Thyroid gland (tissue), 4 donors: ENCODE data around the gene OSTF1. TPM values are rescaled to one million over a fixed set of nuclear protein-coding genes. Genes with fewer than 3 reads are reported as not detected.

Experiments used
- DNase-seq, 2 donors: peaks; one replicate each; pipeline ENCODE4 v3.0.0-alpha.2; 2019
- H3K27ac ChIP-seq, 3 donors: fragments of 200-600 bp; sonication (generic); 1 replicate in 2 of 3; 2 replicates in 1 of 3; pipeline ENCODE4 v1.5.1; 2016 to 2019; ENCODE audit warnings: mild to moderate bottlenecking in 1 of 3, moderate library complexity in 1 of 3
- H3K27me3 ChIP-seq: fragments of 200-600 bp; sonication (generic); one replicate; pipeline ENCODE4 v1.5.1; 2019
- H3K36me3 ChIP-seq, 2 donors: fragments of 200-600 bp; sonication (generic); one replicate each; pipeline ENCODE4 v1.5.1; 2016 to 2019
- H3K4me1 ChIP-seq, 2 donors: fragments of 200-600 bp; sonication (generic); one replicate each; pipeline ENCODE4 v1.5.1; 2017 to 2019
- H3K4me3 ChIP-seq, 3 donors: fragments of 200-600 bp; sonication (generic); replicated peaks in 1 of 3; 1 replicate in 2 of 3; 2 replicates in 1 of 3; pipeline ENCODE4 v1.5.1; 2016; ENCODE audit warnings: mild to moderate bottlenecking in 1 of 3
- H3K9me3 ChIP-seq: fragments of 200-600 bp; sonication (generic); one replicate; pipeline ENCODE4 v1.5.1; 2017
- POLR2A ChIP-seq, 2 donors: fragments of 450-650 bp; IDR thresholded peaks; one replicate each; pipeline ENCODE4 v1.6.1; 2017; ENCODE audit warnings: antibody characterized with exemption in 2 of 2, mild to moderate bottlenecking in 2 of 2, moderate library complexity in 1 of 2
- WGBS, 2 donors: methylation state at CpG; one replicate each; pipeline ENCODE4 v1.1.5; 2017; 5-methylcytosine and 5-hydroxymethylcytosine counted together
- intact Hi-C: fragments of 100-400 bp; cut with DNase I; formaldehyde crosslinking; loops from one replicate; pipeline ENCODE4 v1.15.1; 2023
- total RNA-seq, 4 donors: library from RNA; depleted of rRNA; stranded (reverse); fragments of >200 nt; gene quantifications; one replicate each; pipeline ENCODE4 v1.2.3, GENCODE V29; 2016
- TF ChIP-seq, protein P1 (sequence below), 6 experiments: fragments of 200-600 bp in 3 of 6; fragments of 450-650 bp in 3 of 6; sonication (generic) in 3 of 6; IDR thresholded peaks; one replicate each; pipeline ENCODE4 v1.5.1; 2016 to 2019; ENCODE audit warnings: antibody characterized with exemption in 6 of 6, mild to moderate bottlenecking in 2 of 6, inconsistent platforms in 1 of 6, moderate library complexity in 1 of 6

Gene OSTF1
- total RNA-seq, 4 donors from 2014 or later: 34.7 to 36.6 (median 35.6) TPM

- H3K27ac ChIP-seq: no peak overlapping the region
- H3K27me3 ChIP-seq: no peaks in the 10 kb centered on the region
- H3K9me3 ChIP-seq: no peaks in the 10 kb centered on the region
- H3K36me3 ChIP-seq: peaks cover 4 to 12% of the 10 kb centered on the region in 2 donors
- 72 to 95% methylated on average over 6 of the region's 6 CpGs for WGBS, 2 donors
- intact Hi-C loops: no loop called here
- H3K4me3 ChIP-seq: no peak overlapping the region
- H3K4me1 ChIP-seq: peaks cover 3 to 7% of the 10 kb centered on the region in 2 donors
- DNase-seq: no peak
- no peak for TF ChIP-seq POLR2A (IDR thresholded peaks at IDR 0.05)
- TF ChIP-seq, protein P1, sequence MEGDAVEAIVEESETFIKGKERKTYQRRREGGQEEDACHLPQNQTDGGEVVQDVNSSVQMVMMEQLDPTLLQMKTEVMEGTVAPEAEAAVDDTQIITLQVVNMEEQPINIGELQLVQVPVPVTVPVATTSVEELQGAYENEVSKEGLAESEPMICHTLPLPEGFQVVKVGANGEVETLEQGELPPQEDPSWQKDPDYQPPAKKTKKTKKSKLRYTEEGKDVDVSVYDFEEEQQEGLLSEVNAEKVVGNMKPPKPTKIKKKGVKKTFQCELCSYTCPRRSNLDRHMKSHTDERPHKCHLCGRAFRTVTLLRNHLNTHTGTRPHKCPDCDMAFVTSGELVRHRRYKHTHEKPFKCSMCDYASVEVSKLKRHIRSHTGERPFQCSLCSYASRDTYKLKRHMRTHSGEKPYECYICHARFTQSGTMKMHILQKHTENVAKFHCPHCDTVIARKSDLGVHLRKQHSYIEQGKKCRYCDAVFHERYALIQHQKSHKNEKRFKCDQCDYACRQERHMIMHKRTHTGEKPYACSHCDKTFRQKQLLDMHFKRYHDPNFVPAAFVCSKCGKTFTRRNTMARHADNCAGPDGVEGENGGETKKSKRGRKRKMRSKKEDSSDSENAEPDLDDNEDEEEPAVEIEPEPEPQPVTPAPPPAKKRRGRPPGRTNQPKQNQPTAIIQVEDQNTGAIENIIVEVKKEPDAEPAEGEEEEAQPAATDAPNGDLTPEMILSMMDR (IDR thresholded peaks at IDR 0.05): no peak
Observed at GRCh38 chr9:75149841-75150241, 61.5 kb downstream of the OSTF1 start.

DNA sequence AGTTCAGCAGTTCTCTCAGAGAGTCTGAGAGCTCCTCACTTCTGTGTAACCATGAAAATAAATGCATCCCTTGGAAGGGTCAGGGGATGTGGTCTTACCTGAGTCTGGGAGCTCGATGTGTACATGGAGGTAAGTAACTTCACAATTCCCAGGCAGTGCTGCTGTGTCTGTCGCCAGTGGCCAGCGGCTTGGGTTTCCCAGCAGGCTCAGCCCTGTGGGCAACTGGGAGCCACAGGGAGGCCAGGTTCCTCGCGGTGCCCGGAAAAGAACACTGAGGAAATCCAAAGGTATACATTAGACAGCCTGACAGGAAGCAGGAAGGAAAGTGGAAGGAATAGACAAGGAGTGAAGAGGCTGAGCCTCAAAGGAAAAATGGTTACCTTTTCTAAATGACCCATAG lies 62.2 kb downstream of the OSTF1 start:
- intact Hi-C loops: no loop called here
- Histone ChIP-seq H3K9me3 (no peaks in the 10 kb centered on the region), H3K27ac (no peak overlapping the region), H3K36me3 (peaks cover 4 to 12% of the 10 kb centered on the region in 2 donors), H3K27me3 (no peaks in the 10 kb centered on the region), H3K4me3 (no peak overlapping the region), H3K4me1 (peaks cover 3 to 7% of the 10 kb centered on the region in 2 donors)
- no peak for TF ChIP-seq POLR2A (IDR thresholded peaks at IDR 0.05)
- TF ChIP-seq, protein P1 (IDR thresholded peaks at IDR 0.05): no peak
- no peak for DNase-seq
- 81 to 87% methylated on average over 6 of the region's 6 CpGs for WGBS, 2 donors

GRCh38 chr9:75152416-75152815 lies 64.1 kb downstream of the OSTF1 start:
- intact Hi-C loops: no loop called here
- Histone ChIP-seq H3K4me3 (no peak overlapping the region), H3K4me1 (peaks cover 3 to 7% of the 10 kb centered on the region in 2 donors), H3K27ac (no peak overlapping the region), H3K27me3 (no peaks in the 10 kb centered on the region), H3K36me3 (peaks cover 4 to 9% of the 10 kb centered on the region in 2 donors), H3K9me3 (no peaks in the 10 kb centered on the region)
- no peak for TF ChIP-seq POLR2A (IDR thresholded peaks at IDR 0.05)
- TF ChIP-seq, protein P1 (IDR thresholded peaks at IDR 0.05): no peak
- DNase-seq: no peak
- 96 to 97% methylated on average over 5 of the region's 5 CpGs for WGBS, 2 donors

- DNase-seq: no peak
- no peak for TF ChIP-seq POLR2A (IDR thresholded peaks at IDR 0.05)
- TF ChIP-seq, protein P1 (IDR thresholded peaks at IDR 0.05): no peak
- peaks cover 0 to 3% of the 10 kb centered on the region in 2 donors for H3K4me1 ChIP-seq
- H3K27ac ChIP-seq: no peak overlapping the region
- H3K36me3 ChIP-seq: peaks cover 0 to 3% of the 10 kb centered on the region in 2 donors
- intact Hi-C loops: no loop called here
- 2 to 98% methylated on average over 1 of the region's 1 CpG for WGBS, 2 donors
- H3K4me3 ChIP-seq: no peak overlapping the region
- no peaks in the 10 kb centered on the region for H3K27me3 ChIP-seq
- H3K9me3 ChIP-seq: no peaks in the 10 kb centered on the region
Observed at GRCh38 chr9:75156858-75157257, 68.5 kb downstream of the OSTF1 start.

DNA sequence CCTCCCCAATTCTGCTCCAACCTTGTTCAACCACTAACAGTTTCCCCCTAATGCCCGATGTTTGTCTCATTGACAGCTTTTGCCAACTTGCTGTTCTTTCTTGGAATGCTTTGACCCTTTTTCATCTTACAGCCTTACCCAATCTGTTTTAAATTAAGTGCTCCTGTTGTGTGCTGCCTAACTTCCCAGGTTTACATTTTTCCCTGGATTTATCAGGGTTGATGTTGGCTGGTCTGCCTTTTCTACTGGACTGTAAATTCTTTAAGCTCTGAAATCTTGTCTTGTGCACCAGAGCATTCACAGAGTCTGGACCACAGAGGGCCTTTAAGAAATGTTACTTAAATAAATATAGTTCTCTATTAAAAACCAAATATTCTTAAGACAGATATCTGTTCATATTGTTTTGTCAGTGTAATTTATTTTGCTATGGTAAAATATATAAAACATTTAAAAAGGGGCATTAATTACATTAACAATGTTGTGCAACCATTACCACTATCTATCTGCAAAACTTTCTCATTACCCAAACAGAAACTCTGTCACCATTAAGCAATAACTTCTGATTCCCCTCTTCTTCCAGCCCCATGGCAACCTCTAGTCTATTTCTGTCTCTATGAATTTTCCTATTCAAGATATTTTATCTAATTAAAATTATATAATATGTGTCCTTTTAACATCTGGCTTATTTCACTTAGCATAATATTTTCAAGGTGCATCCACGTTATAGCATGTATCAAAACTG lies 73.0 kb downstream of the OSTF1 start:
- intact Hi-C loops: no loop called here
- Histone ChIP-seq H3K36me3 (no peaks in the 10 kb centered on the region), H3K27me3 (no peaks in the 10 kb centered on the region), H3K27ac (no peak overlapping the region), H3K4me1 (peaks cover 0 to 3% of the 10 kb centered on the region in 2 donors), H3K9me3 (no peaks in the 10 kb centered on the region), H3K4me3 (no peak overlapping the region)
- DNase-seq: no peak
- TF ChIP-seq POLR2A (IDR thresholded peaks at IDR 0.05): no peak
- TF ChIP-seq, protein P1 (IDR thresholded peaks at IDR 0.05): no peak
- 87 to 94% methylated on average over 2 of the region's 2 CpGs for WGBS, 2 donors
